Breast epithelium (tissue), 3 donors: ENCODE measurements around the gene LEAP2.

Experiments
- POLR2AphosphoS5 ChIP-seq, 3 donors: sonication (generic); formaldehyde crosslinking; IDR thresholded peaks; one replicate each; pipeline ENCODE4 v1.6.1; 2017; ENCODE audit warnings: antibody characterized with exemption in 3 of 3
- TF ChIP-seq, protein P1 (sequence below), 3 donors: fragments of 450-650 bp; IDR thresholded peaks; one replicate each; pipeline ENCODE4 v1.5.1; 2016 to 2017; ENCODE audit warnings: antibody characterized with exemption in 3 of 3, mild to moderate bottlenecking in 3 of 3, moderate library complexity in 3 of 3

DNA sequence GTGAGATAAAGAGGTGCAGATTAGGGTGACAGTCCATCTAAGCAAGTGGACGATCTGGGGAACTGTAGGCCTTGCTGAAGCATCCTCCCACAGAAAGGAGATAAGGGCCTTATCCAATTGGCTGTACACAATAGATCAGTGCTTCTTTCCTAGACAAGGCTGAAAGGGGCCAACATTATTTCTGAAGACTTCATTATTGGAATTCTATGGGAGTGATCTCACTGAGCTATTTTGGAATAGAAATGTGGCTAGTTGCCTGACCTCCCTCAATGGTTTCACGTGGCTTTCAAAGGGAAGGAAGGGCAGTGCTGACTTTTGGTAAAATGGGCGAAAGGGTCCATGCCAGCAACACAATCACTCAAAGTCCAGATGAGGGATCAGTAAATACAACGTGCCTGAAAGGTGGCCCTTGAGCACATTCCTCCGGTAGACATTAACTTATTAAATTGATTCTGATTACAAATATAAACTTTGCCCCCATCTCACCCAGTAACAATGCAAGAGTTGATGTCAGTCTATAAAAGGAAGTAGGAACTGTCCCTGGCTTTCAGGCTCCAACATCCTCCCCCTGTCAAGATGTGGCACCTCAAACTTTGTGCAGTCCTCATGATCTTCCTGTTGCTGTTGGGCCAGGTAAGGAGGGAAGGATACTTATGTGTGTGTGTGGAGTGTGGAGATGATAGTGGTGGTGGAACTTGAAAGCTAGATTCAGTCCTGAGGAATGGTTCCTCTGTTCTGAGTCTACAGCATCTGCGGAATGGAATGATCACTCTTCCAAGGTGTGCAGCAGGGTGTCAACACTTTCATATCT, at the start of gene LEAP2:
- no peak for TF ChIP-seq POLR2AphosphoS5 (IDR thresholded peaks at IDR 0.05)
- TF ChIP-seq, protein P1, sequence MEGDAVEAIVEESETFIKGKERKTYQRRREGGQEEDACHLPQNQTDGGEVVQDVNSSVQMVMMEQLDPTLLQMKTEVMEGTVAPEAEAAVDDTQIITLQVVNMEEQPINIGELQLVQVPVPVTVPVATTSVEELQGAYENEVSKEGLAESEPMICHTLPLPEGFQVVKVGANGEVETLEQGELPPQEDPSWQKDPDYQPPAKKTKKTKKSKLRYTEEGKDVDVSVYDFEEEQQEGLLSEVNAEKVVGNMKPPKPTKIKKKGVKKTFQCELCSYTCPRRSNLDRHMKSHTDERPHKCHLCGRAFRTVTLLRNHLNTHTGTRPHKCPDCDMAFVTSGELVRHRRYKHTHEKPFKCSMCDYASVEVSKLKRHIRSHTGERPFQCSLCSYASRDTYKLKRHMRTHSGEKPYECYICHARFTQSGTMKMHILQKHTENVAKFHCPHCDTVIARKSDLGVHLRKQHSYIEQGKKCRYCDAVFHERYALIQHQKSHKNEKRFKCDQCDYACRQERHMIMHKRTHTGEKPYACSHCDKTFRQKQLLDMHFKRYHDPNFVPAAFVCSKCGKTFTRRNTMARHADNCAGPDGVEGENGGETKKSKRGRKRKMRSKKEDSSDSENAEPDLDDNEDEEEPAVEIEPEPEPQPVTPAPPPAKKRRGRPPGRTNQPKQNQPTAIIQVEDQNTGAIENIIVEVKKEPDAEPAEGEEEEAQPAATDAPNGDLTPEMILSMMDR (IDR thresholded peaks at IDR 0.05), result no peak
